Testis (tissue), 3 donors: Measurements from ENCODE around the gene HOXA1. TPM values are rescaled to one million over a fixed set of nuclear protein-coding genes. Genes with fewer than 3 reads are reported as not detected.

ENCODE experiments used
- polyA plus RNA-seq: library from polyadenylated mRNA; stranded (reverse); fragments of 350-450 nt; fragmentation: Illumina TruSeq; extraction: RNeasy Lipid Tissue Mini Kit (QIAGEN cat#74804); gene quantifications from one replicate; pipeline ENCODE4 v1.2.3, GENCODE V29; 2014; ENCODE audit warnings: low read depth, low replicate concordance; ENCODE audit not compliant: insufficient read depth
- small RNA-seq, 2 donors: library from RNA; depleted of rRNA; stranded (forward); fragments of <200 nt; gene quantifications; one replicate each; pipeline ENCODE3, GENCODE V24; 2016
- total RNA-seq, 2 donors: library from RNA; depleted of rRNA; stranded (reverse); fragments of >200 nt; gene quantifications; one replicate each; pipeline ENCODE4 v1.2.3, GENCODE V29; 2016

The HOXA1 gene
- total and polyA plus RNA-seq, 3 donors from 2014 or later, result 0.16 to 0.79 (median 0.37) TPM

Small RNAs within 50 kb of the gene (small RNA-seq; reads per million reads assigned to genes)
- gene RF01977, result 0 reads per million in 2 donors

Other genes with a start within 250 kb of the HOXA1 start
- 10 to 100 TPM; 33.1 to 33.9 TPM for gene SKAP2, start 231.4 kb downstream of the HOXA1 start, total RNA-seq
- gene SKAP2, start 231.4 kb downstream of the HOXA1 start, polyA plus RNA-seq, result 43.6 TPM
- gene HOXA2, start 6.7 kb upstream of the HOXA1 start, total RNA-seq, result under 1 TPM in 1 of 2 donors, not detected in 1; 0.31 TPM
- gene HOXA2, start 6.7 kb upstream of the HOXA1 start, polyA plus RNA-seq, result 0.32 TPM
- gene HOXA4, start 34.8 kb upstream of the HOXA1 start, total RNA-seq, result 1 to 10 TPM; 1.7 to 3.4 TPM
- 3.3 TPM for gene HOXA4, start 34.8 kb upstream of the HOXA1 start, polyA plus RNA-seq
- gene HOXA5, start 47.7 kb upstream of the HOXA1 start, total RNA-seq, result under 1 TPM in 1 of 2 donors, not detected in 1; 0.63 TPM
- 7.6 TPM for gene HOXA5, start 47.7 kb upstream of the HOXA1 start, polyA plus RNA-seq
- gene HOXA6, start 51.8 kb upstream of the HOXA1 start, total RNA-seq, result not detected
- gene HOXA6, start 51.8 kb upstream of the HOXA1 start, polyA plus RNA-seq, result 0.37 TPM
- gene HOXA3, start 56.6 kb upstream of the HOXA1 start, total RNA-seq, result 1 to 10 TPM in 1 of 2 donors, under 1 TPM in 1; 0.93 to 2.4 TPM
- 2.8 TPM for gene HOXA3, start 56.6 kb upstream of the HOXA1 start, polyA plus RNA-seq
- 1 to 10 TPM; 3.1 to 7.8 TPM for gene HOXA7, start 60.7 kb upstream of the HOXA1 start, total RNA-seq
- gene HOXA7, start 60.7 kb upstream of the HOXA1 start, polyA plus RNA-seq, result 13.1 TPM
- under 1 TPM; 0.25 to 0.39 TPM for gene HOXA9, start 69.5 kb upstream of the HOXA1 start, total RNA-seq
- gene HOXA9, start 69.5 kb upstream of the HOXA1 start, polyA plus RNA-seq, result 1.0 TPM
- 1 to 10 TPM in 1 of 2 donors, under 1 TPM in 1; 0.31 to 1.8 TPM for gene HOXA10, start 78.3 kb upstream of the HOXA1 start, total RNA-seq
- gene HOXA10, start 78.3 kb upstream of the HOXA1 start, polyA plus RNA-seq, result 1.6 TPM
- under 1 TPM in 1 of 2 donors, not detected in 1; 0.25 TPM for gene HOXA11, start 89.2 kb upstream of the HOXA1 start, total RNA-seq
- gene HOXA11, start 89.2 kb upstream of the HOXA1 start, polyA plus RNA-seq, result 0.96 TPM
- not detected for gene HOXA13, start 104.1 kb upstream of the HOXA1 start, total RNA-seq
- 0.30 TPM for gene HOXA13, start 104.1 kb upstream of the HOXA1 start, polyA plus RNA-seq
- under 1 TPM; 0.25 to 0.63 TPM for gene EVX1, start 146.8 kb upstream of the HOXA1 start, total RNA-seq
- gene EVX1, start 146.8 kb upstream of the HOXA1 start, polyA plus RNA-seq, result 1.4 TPM